ENCODE measurements around the gene TLR3.

DNA sequence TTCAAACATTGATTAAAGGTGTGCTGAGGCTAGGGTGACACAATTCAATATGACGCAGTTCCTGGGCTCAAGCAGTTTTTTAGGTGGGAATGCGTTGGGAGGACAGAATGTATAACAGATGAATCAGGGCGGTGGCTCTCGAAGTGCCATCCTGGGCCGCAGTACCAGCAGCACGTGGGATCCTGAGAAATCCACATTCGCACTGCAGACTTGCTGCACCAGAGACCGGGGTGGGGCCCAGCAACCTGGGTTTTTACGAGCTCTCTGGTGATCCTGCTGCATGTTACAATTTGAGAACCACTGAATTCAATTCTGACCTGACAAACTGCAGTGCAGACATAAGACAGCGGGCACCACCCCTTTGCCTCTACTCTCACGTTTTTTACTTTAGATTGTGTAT lies 65.9 kb downstream of the TLR3 start:
- TF ChIP-seq, protein P1, sequence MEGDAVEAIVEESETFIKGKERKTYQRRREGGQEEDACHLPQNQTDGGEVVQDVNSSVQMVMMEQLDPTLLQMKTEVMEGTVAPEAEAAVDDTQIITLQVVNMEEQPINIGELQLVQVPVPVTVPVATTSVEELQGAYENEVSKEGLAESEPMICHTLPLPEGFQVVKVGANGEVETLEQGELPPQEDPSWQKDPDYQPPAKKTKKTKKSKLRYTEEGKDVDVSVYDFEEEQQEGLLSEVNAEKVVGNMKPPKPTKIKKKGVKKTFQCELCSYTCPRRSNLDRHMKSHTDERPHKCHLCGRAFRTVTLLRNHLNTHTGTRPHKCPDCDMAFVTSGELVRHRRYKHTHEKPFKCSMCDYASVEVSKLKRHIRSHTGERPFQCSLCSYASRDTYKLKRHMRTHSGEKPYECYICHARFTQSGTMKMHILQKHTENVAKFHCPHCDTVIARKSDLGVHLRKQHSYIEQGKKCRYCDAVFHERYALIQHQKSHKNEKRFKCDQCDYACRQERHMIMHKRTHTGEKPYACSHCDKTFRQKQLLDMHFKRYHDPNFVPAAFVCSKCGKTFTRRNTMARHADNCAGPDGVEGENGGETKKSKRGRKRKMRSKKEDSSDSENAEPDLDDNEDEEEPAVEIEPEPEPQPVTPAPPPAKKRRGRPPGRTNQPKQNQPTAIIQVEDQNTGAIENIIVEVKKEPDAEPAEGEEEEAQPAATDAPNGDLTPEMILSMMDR (IDR thresholded peaks at IDR 0.05; ENCODE audit: low read depth, low read length, poor library complexity, severe bottlenecking), result no peak
- TF ChIP-seq EZH2phosphoT487 (IDR thresholded peaks at IDR 0.05; ENCODE audit: borderline replicate concordance, low read length), result no peak
